Breast epithelium (tissue), 4 donors: ENCODE results near the gene FARP1. TPM values are rescaled to one million over a fixed set of nuclear protein-coding genes. Genes with fewer than 3 reads are reported as not detected.
"Not testable (repeated sequence)": the region's sequence is repeated elsewhere in the genome, so short reads cannot be mapped to it uniquely, and the experiment has no call there.

Source experiments
- DNase-seq, 2 donors: peaks; one replicate each; pipeline ENCODE4 v3.0.0-alpha.2; 2019; ENCODE audit warnings: low spot score in 2 of 2
- H3K27ac ChIP-seq, 2 donors: fragments of 200-600 bp; sonication (generic) in 1 of 2; one replicate each; pipeline ENCODE4 v1.5.1; 2016 to 2019; ENCODE audit warnings: mild to moderate bottlenecking in 1 of 2
- H3K27me3 ChIP-seq, 2 donors: fragments of 200-600 bp; sonication (generic) in 1 of 2; one replicate each; pipeline versions ENCODE4 v1.5.1 to v1.6.0; 2017 to 2019; ENCODE audit warnings: control low read depth in 1 of 2, mild to moderate bottlenecking in 1 of 2
- H3K36me3 ChIP-seq: fragments of 200-600 bp; one replicate; pipeline ENCODE4 v1.5.1; 2019
- H3K4me1 ChIP-seq, 2 donors: fragments of 200-600 bp; sonication (generic); one replicate each; pipeline ENCODE4 v1.5.1; 2016 to 2019; ENCODE audit warnings: control low read depth in 1 of 2
- H3K4me3 ChIP-seq, 3 donors: fragments of 200-600 bp; sonication (generic); 1 replicate in 2 of 3; 2 replicates in 1 of 3; pipeline ENCODE4 v1.5.1; 2016 to 2019; ENCODE audit warnings: mild to moderate bottlenecking in 3 of 3, moderate library complexity in 2 of 3
- H3K9me3 ChIP-seq, 2 donors: fragments of 200-600 bp; sonication (generic) in 1 of 2; one replicate each; pipeline ENCODE4 v1.5.1; 2016 to 2019; ENCODE audit warnings: control low read depth in 1 of 2
- POLR2A ChIP-seq: fragments of 450-650 bp; IDR thresholded peaks from one replicate; pipeline ENCODE4 v1.6.1; 2016; ENCODE audit warnings: antibody characterized with exemption, mild to moderate bottlenecking, moderate library complexity
- POLR2AphosphoS5 ChIP-seq, 3 donors: sonication (generic); formaldehyde crosslinking; IDR thresholded peaks; one replicate each; pipeline ENCODE4 v1.6.1; 2017; ENCODE audit warnings: antibody characterized with exemption in 3 of 3
- intact Hi-C: fragments of 100-400 bp; cut with DNase I; formaldehyde crosslinking; loops from one replicate; pipeline ENCODE4 v1.15.1; 2023; ENCODE audit warnings: low total_unique reads
- total RNA-seq, 3 donors: library from RNA; depleted of rRNA; stranded (reverse); fragments of >200 nt; gene quantifications; one replicate each; pipeline ENCODE4 v1.1.0, GENCODE V29; 2016
- TF ChIP-seq, protein P1 (sequence below), 3 donors: fragments of 450-650 bp; IDR thresholded peaks; one replicate each; pipeline ENCODE4 v1.5.1; 2016 to 2017; ENCODE audit warnings: antibody characterized with exemption in 3 of 3, mild to moderate bottlenecking in 3 of 3, moderate library complexity in 3 of 3

The FARP1 gene
- total RNA-seq, 3 donors from 2014 or later, result 29.8 to 97.3 (median 80.1) TPM

DNA sequence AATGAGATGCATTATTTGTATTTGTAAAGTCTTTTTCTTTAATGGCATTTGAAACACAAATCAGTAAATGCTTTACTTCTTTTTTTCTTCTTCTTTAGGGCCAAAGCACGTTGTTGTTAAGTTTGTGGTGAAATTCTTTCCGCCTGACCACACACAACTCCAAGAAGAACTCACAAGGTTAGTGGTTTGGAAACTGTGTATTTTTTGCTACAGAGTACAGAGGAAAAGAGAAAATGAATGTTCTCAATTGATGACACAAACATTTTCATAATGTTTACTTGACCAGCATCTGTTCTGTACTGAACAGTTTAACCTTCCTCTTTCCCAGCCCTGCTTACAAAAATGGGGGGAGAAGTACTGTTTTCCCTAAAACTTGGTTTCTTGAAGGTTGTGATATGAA lies 225.1 kb downstream of the FARP1 start:
- Histone ChIP-seq H3K4me1 (no peaks in the 10 kb centered on the region), H3K27me3 (no peaks in the 10 kb centered on the region), H3K9me3 (no peaks in the 10 kb centered on the region), H3K4me3 (no peak overlapping the region), H3K36me3 (no peaks in the 10 kb centered on the region), H3K27ac (peak overlapping the region; percentile 60 to 69)
- no peak for DNase-seq
- TF ChIP-seq, protein P1, sequence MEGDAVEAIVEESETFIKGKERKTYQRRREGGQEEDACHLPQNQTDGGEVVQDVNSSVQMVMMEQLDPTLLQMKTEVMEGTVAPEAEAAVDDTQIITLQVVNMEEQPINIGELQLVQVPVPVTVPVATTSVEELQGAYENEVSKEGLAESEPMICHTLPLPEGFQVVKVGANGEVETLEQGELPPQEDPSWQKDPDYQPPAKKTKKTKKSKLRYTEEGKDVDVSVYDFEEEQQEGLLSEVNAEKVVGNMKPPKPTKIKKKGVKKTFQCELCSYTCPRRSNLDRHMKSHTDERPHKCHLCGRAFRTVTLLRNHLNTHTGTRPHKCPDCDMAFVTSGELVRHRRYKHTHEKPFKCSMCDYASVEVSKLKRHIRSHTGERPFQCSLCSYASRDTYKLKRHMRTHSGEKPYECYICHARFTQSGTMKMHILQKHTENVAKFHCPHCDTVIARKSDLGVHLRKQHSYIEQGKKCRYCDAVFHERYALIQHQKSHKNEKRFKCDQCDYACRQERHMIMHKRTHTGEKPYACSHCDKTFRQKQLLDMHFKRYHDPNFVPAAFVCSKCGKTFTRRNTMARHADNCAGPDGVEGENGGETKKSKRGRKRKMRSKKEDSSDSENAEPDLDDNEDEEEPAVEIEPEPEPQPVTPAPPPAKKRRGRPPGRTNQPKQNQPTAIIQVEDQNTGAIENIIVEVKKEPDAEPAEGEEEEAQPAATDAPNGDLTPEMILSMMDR (IDR thresholded peaks at IDR 0.05), result no peak
- no peak for TF ChIP-seq POLR2A
- TF ChIP-seq POLR2AphosphoS5 (IDR thresholded peaks at IDR 0.05), result no peak
- intact Hi-C loops, result no loop called here

DNA sequence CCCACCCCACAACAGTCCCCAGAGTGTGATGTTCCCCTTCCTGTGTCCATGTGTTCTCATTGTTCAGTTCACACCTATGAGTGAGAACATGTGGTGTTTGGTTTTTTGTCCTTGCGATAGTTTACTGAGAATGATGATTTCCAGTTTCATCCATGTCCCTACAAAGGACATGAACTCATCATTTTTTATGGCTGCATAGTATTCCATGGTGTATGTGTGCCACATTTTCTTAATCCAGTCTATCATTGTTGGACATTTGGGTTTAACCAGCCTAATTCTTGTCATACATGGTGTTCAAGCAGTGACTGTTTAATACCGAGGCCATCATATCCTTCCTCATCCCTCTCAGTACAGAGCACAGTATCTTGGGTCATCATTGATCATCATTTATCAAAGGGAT lies 226.6 kb downstream of the FARP1 start:
- intact Hi-C loops, H3K4me3 ChIP-seq, H3K27ac ChIP-seq, H3K36me3 ChIP-seq, DNase-seq, H3K9me3 ChIP-seq, H3K4me1 ChIP-seq, H3K27me3 ChIP-seq: not testable (repeated sequence)

DNA sequence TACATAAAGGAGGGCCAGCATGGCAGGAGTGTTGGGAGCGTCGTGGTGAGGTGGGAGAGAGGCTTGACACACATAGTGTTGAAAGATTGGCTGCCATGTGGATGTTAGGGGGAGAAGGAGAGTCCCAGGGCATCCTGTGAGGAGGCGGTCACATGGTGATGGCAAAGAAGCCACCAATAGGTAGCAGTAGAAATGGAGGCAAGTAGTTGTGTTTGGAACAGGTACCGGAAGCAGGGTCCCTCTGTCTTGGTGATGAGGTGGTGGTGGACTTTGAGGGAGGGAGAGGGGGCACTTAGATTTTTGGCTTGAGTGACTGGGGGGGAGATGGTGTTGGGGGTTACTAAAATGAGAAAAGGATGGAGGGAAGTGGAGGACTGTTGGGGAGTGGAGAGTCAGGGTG lies 227.4 kb downstream of the FARP1 start:
- no peak overlapping the region for H3K27ac ChIP-seq
- no peaks in the 10 kb centered on the region for H3K36me3 ChIP-seq
- no peaks in the 10 kb centered on the region for H3K9me3 ChIP-seq
- intact Hi-C loops, result no loop called here
- no peaks in the 10 kb centered on the region for H3K27me3 ChIP-seq
- H3K4me3 ChIP-seq, result no peak overlapping the region
- H3K4me1 ChIP-seq, result no peaks in the 10 kb centered on the region
- DNase-seq, result no peak
- TF ChIP-seq, protein P1 (IDR thresholded peaks at IDR 0.05), result no peak
- TF ChIP-seq POLR2AphosphoS5 (IDR thresholded peaks at IDR 0.05) (no peak), POLR2A (no peak)

DNA sequence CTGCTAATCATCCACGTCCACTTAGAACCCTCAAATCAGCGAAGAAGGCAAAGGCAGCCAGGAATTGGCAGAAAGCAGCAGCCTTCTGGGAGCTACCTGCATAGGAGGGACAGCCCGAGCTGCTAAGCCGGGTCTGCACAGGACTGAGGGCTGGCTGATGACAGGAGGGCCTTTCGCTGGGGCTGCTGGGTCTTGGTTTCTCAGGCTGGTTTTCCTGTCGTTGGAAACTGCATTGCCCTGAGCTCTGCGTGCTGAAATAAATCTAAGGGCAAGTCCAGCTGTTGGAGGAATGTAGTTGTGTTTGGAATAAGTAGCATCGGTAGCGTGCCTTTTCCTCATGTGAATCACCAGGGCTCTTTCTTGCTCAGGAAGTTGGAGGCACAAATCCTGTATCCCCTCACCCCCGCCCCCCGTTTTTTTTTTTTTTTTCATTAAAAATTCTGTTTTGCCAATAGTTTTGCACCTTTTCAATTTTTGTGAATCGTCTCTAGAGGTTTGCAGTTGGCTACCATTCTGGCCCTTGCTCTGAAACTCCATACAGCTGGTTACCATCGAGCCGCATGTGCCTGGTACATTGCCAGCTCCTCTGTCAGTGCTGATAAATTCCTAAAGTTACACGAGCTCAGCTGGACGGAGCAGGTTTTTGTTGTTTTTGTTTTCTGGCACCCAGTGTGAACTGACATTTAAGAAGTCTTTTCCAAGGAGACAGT lies 228.1 kb downstream of the FARP1 start:
- TF ChIP-seq POLR2AphosphoS5 (IDR thresholded peaks at IDR 0.05), result no peak
- Histone ChIP-seq H3K9me3 (no peaks in the 10 kb centered on the region), H3K36me3 (no peaks in the 10 kb centered on the region), H3K4me3 (no peak overlapping the region), H3K27me3 (no peaks in the 10 kb centered on the region), H3K4me1 (no peaks in the 10 kb centered on the region), H3K27ac (no peak overlapping the region)
- intact Hi-C loops, result no loop called here
- DNase-seq, result no peak

DNA sequence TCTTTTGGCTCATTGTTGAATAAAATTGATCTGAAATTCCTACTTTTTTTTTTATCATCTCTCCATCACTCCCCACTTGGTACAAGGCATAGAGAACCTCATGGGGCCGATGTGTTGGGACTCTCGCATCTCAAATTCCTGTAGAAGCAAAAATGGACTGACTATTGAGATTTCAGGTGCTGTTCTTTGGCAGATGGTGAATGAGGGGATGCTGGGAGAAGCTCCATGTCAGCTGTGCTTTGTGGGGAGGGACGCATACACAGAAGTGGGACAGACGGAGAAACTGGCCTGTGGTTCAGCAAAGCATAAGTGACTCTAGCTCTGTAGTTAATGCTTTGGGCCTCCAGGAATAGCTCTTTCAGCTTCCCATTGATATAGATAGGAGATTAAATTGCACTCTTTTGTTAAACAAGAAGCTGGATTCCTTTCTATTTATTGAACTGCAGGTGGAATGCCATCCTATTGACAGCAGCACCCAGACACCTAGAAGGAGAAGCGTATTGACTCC lies 228.7 kb downstream of the FARP1 start:
- DNase-seq, result no peak
- no peak overlapping the region for H3K27ac ChIP-seq
- H3K4me1 ChIP-seq, result no peaks in the 10 kb centered on the region
- H3K4me3 ChIP-seq, result no peak overlapping the region
- no peaks in the 10 kb centered on the region for H3K36me3 ChIP-seq
- H3K27me3 ChIP-seq, result no peaks in the 10 kb centered on the region
- TF ChIP-seq POLR2A (no peak), POLR2AphosphoS5 (IDR thresholded peaks at IDR 0.05) (no peak)
- TF ChIP-seq, protein P1 (IDR thresholded peaks at IDR 0.05), result no peak
- intact Hi-C loops, result no loop called here
- no peaks in the 10 kb centered on the region for H3K9me3 ChIP-seq

DNA sequence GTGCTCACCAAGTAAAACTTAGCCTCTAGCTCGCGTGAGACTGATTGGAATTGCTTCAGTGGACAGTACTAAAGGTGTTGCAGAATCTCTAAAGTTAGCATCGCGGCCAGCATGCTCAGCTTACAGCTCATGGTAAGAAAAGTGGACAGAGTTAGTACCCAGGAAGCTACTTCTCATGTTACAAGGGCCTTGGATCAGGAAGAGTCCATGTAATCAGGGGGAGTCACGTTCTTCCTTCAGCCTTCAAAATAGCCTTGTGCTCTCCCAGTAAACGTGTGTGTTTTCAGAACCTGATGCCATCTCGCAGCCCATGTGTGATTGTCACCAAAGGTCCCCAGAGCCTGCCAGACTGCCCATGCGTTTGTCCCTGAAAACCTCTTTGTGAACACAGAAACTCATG lies 230.0 kb downstream of the FARP1 start:
- no peaks in the 10 kb centered on the region for H3K36me3 ChIP-seq
- no peak for DNase-seq
- no peak overlapping the region for H3K4me3 ChIP-seq
- H3K9me3 ChIP-seq, result no peaks in the 10 kb centered on the region
- intact Hi-C loops, result no loop called here
- no peaks in the 10 kb centered on the region for H3K4me1 ChIP-seq
- TF ChIP-seq POLR2A, result no peak
- TF ChIP-seq, protein P1 (IDR thresholded peaks at IDR 0.05), result no peak
- TF ChIP-seq POLR2AphosphoS5 (IDR thresholded peaks at IDR 0.05), result no peak
- no peak overlapping the region for H3K27ac ChIP-seq
- H3K27me3 ChIP-seq, result no peaks in the 10 kb centered on the region
